GM18526 (cell line): Measurements from ENCODE around the gene CORO2B.

ENCODE experiments used
- POLR2A ChIP-seq: IDR thresholded peaks from 3 replicates; pipeline ENCODE4 v1.6.1; 2011; ENCODE audit not compliant: insufficient read length; ENCODE audit errors: extremely low read depth

CORO2B gene

DNA sequence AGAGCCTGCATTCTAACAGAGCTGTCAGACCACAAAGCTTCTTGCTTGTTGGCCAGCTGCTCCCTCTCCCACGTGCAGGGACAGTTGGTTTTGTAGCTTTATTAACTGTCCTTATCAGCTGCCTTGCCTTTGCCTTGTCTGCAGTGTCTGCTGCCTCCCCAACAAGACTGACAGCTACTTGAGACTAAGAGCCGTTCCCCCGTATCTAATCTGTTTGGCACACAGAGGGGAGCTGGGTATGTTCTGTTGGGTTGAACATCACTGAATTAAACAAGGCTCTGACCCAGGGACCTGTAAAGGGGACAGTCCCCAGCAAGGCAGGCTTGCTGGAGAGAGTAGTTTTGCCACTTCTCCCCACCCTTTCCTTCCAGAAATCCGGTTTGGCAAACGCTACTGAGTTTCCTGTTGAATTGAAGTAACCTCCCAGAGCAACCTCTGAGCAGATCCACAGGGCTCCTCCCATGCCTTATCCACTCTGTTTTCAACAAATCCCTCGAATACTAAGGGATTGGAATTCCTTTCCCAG, 125.8 kb downstream of the CORO2B start:
- no peak for TF ChIP-seq POLR2A

DNA sequence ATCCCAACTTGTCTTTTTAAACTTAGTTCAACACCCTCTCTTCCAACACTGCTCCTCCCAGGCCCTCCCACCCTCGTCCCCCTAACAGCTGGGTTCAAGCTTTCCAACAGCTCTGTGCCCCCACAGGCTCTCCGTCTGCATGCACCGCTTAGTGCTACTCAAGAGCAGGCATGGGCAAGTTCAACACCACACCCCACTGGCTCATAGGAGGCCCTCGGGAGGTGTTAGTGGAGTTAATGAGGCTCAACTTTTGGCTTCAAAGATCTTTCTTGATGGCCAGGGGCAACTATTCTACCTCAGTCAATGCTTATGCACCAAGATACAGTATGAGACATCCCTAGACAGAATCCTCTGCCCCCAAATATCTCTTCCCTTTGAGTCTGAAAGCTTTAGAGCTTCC, 127.5 kb downstream of the CORO2B start:
- TF ChIP-seq POLR2A, result no peak

DNA sequence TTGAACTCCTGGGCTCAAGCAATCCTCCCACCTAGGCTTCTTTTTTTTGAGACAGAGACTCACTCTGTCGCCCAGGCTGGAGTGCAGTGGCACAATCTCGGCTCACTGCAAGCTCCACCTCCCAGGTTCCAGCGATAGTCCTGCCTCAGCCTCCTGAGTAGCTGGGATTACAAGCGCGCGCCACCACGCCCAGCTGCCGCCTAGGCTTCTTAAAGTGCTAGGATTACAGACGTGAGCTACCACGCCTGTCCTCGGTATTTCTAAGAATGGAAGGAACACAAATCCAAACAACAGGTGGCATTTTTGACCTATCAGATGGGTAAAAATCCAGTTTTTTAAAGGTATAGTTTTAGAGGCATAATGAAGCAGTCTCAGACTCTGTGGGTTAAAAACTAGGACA, 128.1 kb downstream of the CORO2B start:
- no peak for TF ChIP-seq POLR2A

DNA sequence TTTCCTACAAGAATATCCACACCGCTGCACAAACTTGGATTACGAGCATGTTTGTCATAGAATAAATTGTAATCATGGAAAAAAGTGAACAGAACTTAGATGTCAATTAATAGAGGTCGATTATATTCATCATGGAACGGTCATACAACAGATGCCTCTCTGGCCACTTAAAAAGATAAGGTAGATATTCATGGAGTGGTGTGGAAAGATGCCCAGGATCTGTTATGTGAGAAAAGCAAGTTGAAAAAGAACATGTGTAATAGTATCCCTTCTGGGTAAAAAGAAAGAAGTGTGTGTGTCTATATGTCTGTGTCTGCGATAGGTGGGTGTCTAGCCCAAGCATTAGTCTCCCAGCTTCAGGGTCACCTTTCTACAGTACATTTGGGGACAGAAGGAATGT, 128.6 kb downstream of the CORO2B start:
- TF ChIP-seq POLR2A, result no peak

DNA sequence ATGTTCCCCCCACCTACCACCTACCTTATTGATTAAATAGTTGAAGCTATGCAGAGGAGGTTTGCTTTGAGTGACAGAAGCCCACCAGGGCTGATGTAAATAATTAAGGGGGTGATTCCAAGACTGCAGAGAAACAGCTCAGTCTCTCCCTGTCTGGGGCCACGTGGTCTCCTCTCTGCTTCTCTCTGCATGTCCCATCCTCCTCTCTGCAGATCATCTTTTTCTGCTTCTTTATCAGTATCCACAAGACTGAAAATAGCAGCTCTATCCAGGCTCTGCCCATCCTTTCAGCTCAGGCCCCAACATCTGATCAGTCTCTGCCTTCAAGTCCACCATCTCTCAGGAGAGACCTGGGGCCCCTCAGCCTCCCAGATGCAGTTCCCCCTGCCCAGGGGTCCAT, 131.1 kb downstream of the CORO2B start:
- no peak for TF ChIP-seq POLR2A

DNA sequence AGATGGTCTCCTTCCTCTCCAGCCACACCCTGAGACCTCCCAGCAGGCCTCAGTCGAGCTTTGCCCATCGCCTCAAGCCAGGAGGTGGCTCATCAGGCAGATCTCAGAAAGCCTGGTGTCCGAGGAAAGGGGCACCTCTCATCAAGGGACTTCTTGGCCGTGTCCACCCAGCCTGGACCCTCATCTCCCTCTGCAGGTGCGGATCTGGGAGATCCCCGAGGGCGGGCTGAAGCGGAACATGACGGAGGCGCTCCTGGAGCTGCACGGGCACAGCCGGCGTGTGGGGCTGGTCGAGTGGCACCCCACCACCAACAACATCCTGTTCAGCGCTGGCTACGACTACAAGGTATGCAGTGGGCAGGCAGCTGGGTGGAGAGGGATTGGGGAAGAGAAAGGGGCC, 131.7 kb downstream of the CORO2B start:
- no peak for TF ChIP-seq POLR2A

DNA sequence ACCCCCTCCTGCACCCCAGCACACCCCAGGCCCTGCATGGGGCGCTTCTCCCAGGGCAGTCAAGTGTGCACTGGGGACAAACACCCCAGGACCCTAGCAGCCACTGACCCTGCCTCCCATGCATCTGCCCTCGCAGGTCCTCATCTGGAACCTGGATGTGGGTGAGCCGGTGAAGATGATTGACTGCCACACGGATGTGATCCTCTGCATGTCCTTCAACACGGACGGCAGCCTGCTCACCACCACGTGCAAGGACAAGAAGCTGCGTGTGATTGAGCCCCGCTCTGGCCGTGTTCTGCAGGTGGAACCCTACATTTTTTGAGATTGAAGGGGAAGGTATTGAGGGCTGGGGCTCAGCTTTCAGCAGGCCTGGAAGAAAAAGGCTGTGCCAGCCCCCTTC, 132.6 kb downstream of the CORO2B start:
- no peak for TF ChIP-seq POLR2A

DNA sequence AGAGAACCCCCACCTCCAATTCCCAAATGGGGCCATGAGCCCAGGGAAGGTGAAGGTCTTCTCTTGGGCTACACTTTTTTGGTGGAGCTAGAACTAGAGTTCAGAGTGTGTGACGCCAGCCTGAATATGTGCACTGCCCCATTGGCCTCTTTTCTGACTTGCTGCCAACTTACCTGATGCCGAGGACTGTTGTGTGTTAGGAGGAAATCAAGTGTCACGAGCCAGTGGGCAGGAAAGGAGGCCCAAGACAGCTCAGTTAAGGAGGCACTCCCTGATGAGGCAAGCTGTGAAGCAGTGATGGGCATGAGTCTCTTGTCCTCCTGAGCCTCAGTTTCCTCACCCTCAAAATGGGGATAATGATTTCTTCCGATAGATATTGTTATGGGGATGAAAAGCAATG, 134.1 kb downstream of the CORO2B start:
- no peak for TF ChIP-seq POLR2A

DNA sequence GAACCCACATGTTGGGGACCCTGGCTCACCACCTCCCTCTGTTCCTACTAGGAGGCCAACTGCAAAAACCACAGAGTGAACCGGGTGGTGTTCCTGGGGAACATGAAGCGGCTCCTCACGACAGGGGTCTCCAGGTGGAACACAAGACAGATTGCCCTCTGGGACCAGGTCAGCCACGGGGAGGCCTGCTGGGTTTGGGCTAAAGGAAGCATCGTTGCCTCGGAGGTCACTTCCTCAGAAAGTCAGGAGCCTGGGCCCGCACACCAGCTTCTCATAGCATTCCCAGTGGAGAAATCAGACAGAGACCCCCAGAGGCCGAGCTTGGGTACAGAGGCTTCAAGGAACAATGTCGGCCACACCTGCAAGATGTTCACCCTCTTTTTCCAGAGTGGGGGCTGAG, 135.1 kb downstream of the CORO2B start:
- no peak for TF ChIP-seq POLR2A

DNA sequence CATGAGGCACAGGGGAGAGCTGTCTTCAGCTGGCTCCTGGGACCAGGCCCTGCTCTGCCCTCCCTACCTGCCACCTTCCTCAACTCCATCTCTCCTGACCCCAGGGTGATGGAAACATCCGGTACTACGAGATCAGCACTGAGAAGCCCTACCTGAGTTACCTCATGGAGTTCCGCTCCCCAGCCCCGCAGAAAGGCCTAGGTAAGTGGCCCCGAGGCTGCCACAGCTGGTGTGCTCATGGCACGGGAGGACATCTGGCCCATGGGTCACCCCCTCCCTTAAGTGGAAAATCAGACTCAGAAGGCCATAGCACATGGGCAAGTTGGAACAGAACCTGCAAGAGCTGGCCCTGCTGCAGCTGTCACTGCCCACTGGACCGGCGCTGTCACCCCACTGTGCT, 136.3 kb downstream of the CORO2B start:
- no peak for TF ChIP-seq POLR2A

DNA sequence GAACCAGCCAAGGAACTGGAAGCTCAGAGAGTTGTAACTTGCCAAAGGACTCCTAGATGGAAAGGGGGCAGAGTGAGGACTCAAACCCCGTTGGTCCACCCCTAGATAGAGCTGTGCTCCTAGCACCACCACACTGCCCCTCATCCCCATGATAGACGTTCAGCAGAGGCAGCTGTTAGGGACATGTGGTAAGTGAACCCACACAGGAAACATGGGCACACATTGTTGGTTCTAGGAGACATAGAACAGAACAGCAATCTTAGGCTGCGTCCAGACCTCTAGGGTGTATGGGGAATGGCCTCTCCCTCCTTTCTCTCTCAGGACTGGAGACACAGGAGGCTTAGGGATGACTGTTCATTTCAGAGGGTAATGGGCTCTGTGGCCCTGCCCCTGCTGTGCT, 139.2 kb downstream of the CORO2B start:
- no peak for TF ChIP-seq POLR2A

DNA sequence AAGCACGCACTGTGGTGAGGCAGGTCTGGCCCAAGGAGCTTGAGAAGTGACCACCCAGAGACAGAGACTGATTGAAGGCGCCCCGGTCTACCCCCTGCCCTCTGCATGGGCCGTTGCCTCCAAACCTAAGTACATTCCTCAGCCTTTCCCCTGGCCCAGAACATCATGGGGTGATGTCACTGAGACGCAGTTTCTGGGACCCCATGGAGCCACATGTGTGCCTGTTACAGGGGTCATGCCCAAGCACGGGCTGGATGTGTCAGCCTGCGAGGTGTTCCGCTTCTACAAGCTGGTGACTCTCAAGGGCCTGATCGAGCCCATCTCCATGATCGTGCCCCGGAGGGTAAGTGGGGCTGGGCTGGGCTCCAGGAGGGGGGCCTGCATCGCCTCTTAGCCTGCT, 139.7 kb downstream of the CORO2B start:
- TF ChIP-seq POLR2A, result no peak

DNA sequence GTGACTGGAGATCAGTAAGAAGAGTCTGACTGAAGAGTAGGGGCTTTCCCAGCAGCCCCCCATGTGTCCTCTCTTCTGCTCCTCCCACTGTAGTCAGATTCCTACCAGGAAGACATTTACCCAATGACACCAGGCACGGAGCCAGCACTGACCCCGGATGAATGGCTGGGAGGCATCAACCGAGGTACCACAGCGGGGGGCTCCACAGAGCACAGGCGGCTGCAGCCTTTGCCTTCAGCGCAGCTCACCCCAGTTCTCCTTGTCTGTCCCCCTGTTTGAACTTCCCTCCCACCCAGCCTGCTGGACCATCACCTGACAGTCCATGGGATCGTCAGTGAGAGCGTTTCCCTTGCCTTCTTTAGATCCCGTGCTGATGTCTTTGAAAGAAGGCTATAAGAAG, 140.3 kb downstream of the CORO2B start:
- TF ChIP-seq POLR2A, result no peak

DNA sequence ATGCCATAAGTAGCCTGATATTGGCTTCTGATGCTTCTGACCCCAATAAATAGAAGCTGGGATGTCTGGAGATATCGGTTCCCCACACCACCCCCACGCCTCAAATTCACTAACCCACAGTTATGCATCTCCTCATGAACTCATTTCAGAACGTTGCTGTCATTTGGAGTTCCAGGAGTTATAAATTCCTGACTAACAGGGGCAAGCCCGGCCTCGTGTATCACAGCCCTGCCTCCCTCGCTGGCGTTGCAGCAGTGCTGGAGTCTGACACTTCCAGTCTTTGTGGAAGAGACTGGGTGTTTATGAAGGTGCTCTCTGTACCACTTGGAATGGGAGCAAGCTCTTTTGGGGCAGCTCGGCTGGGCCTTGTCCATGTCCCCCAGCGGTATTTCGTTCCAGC, 140.9 kb downstream of the CORO2B start:
- TF ChIP-seq POLR2A, result no peak

DNA sequence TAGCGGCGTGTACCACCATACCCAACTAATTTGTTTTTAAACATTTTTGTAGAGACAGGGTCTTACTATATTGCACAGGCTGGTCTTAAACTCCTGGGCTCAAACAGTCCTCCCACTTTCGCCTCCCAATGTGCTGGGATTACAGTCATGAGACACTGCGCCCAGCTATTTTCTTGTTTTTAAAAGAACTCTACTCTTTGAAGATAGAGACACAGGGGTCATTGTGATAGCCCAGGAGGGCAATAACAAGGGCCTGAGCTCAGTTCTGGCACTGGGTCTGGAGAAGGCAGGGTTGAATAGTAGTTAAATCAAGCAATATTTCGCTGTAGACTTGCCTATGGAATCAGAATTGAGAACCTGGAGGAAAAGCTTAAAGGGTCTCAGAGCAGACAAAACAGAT, 143.1 kb downstream of the CORO2B start:
- TF ChIP-seq POLR2A, result no peak

DNA sequence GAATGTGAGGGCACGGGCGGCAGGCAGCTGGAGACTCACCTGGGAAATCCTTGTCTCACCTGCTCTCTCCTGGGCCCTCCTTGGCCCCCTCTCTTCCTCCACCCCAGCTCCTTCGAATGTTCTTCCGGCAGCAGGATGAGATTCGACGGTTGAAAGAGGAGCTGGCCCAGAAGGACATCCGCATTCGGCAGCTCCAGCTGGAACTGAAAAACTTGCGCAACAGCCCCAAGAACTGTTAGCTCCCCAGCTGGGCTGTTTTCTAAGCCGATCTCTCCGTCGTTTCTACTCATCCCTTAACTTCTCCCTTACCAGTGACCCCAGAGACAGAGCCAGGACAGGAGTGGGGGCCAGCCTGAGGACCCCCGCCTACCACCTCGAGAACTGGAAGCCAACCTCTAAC, 146.9 kb downstream of the CORO2B start:
- TF ChIP-seq POLR2A, result no peak

DNA sequence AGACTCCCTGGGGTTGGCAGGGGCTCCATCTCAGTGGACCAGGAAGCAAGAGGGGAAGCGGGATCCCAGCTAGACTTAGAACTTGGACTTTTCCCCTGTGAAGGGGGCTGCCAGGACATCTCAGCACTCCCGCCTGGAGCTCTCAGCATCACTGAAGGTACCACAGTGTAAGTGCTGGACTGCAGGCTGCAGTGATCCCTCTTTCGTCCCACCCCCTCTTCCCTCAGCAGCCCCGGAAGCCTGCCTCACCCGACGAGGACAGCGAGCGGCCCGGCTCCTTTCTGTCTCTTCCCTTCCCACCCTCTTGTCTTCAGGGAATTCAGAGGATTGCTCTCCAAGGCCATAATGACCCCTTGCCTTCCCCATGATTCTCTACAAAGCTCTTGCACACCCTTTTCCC, 147.5 kb downstream of the CORO2B start:
- TF ChIP-seq POLR2A, result no peak

DNA sequence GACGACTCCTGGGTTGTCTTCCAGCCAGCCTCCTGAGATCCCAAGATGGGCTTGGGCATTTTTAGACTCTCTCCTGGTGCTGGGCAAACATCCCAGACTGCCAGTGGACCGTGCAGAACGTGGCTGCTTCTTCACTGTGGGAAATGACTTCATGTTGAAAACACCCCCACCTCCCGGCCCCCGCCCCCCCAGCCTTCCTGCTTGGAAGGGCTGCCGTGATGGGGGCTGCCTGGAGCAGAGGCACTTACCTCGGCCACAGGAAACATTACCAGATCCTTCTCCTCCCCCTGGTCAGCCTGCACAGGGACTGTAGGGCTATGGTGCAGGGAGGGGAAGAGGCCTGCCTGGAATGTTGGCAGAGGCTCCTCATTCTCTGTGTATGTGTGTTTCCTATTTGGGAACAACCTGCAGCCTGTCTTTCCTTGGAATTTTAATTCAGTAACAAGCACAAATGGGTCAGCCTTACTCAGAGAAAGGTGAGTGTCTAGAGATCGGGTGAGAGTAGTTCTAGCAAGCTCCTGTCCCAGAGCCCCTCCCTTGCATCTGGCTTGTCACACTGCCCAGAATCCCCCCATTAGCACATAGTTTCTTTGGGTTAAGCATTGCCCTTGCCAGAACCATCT, 151.1 kb downstream of the CORO2B start:
- TF ChIP-seq POLR2A, result no peak

DNA sequence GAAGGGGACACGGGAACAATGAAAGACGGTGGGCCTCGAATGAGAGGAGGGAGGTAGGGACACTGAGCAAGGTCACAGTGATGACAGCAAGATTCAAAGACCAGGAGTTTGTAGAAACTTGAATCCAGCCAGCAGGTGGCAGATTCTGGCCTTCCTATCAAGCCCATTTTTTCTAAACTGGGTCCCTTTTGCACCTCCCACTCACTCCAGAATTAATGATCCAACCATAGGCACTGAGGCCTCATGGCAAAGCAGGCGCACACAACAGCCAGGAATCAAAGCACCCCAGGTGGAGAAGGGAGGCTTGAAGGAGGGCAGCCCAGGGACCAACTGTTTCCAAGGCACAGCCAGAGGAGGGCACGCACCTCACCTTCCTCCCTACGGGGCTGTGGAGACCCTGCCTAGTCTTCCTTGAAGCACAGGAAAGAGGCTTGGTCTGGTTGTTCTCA, 151.7 kb downstream of the CORO2B start:
- no peak for TF ChIP-seq POLR2A
